ENCODE data around the gene PAK3. TPM values are rescaled to one million over a fixed set of nuclear protein-coding genes. Genes with fewer than 3 reads are reported as not detected.

Gene PAK3
- total RNA-seq, 1 donor from 2014 or later = 0.78 TPM

- intact Hi-C loops (cut with DNase I) = no loop called here
- no peak for DNase-seq (ENCODE audit: low spot score)
Observed at GRCh38 chrX:111127038-111127437, 31.0 kb downstream of the PAK3 start.

GRCh38 chrX:111129921-111130320 is 33.9 kb downstream of the PAK3 start:
- DNase-seq (ENCODE audit: low spot score) = no peak
- intact Hi-C loops (cut with DNase I) = no loop called here

GRCh38 chrX:111131572-111131971 is 35.6 kb downstream of the PAK3 start:
- intact Hi-C loops (cut with DNase I) = no loop called here

GRCh38 chrX:111133389-111133788 is 37.4 kb downstream of the PAK3 start:
- DNase-seq (ENCODE audit: low spot score) = no peak
- intact Hi-C loops (cut with DNase I) = no loop called here

More at GRCh38 chrX:111131572-111131971, 35.6 kb downstream of the PAK3 start:
- no peak for DNase-seq (ENCODE audit: low spot score)

GRCh38 chrX:111145878-111146277 is 49.9 kb downstream of the PAK3 start:
- intact Hi-C loops (cut with DNase I) = no loop called here
- no peak for DNase-seq (ENCODE audit: low spot score)

GRCh38 chrX:111151764-111152163 is 55.8 kb downstream of the PAK3 start:
- intact Hi-C loops (cut with DNase I) = no loop called here
- no peak for DNase-seq (ENCODE audit: low spot score)

GRCh38 chrX:111159232-111159631 is 63.2 kb downstream of the PAK3 start:
- intact Hi-C loops (cut with DNase I) = no loop called here
- DNase-seq (ENCODE audit: low spot score) = no peak

GRCh38 chrX:111164728-111165127 is 68.7 kb downstream of the PAK3 start:
- intact Hi-C loops (cut with DNase I) = loop anchor here (5.0 kb wide), 1 partner anchor 278 kb away; no protein-coding TSS in a partner anchor

GRCh38 chrX:111165902-111166301 is 69.9 kb downstream of the PAK3 start:
- DNase-seq (ENCODE audit: low spot score) = no peak
- intact Hi-C loops (cut with DNase I) = loop anchor here (5.0 kb wide), 1 partner anchor 276 kb away; no protein-coding TSS in a partner anchor

More at GRCh38 chrX:111164728-111165127, 68.7 kb downstream of the PAK3 start:
- no peak for DNase-seq (ENCODE audit: low spot score)

- intact Hi-C loops (cut with DNase I) = loop anchor here (5.0 kb wide), 1 partner anchor 275 kb away; no protein-coding TSS in a partner anchor
- DNase-seq (ENCODE audit: low spot score) = no peak
Observed at GRCh38 chrX:111167334-111167733, 71.3 kb downstream of the PAK3 start.

- DNase-seq (ENCODE audit: low spot score) = no peak
- intact Hi-C loops (cut with DNase I) = loop anchor here (5.0 kb wide), 1 partner anchor 274 kb away; no protein-coding TSS in a partner anchor
Observed at GRCh38 chrX:111168314-111168713, 72.3 kb downstream of the PAK3 start.

GRCh38 chrX:111169141-111169540 is 73.2 kb downstream of the PAK3 start:
- intact Hi-C loops (cut with DNase I) = loop anchor here (5.0 kb wide), 1 partner anchor 273 kb away; no protein-coding TSS in a partner anchor
- DNase-seq (ENCODE audit: low spot score) = no peak

- DNase-seq (ENCODE audit: low spot score) = no peak
- intact Hi-C loops (cut with DNase I) = no loop called here
Observed at GRCh38 chrX:111170017-111170416, 74.0 kb downstream of the PAK3 start.

GRCh38 chrX:111180750-111181240 is 84.8 kb downstream of the PAK3 start:
- intact Hi-C loops (cut with DNase I) = no loop called here
- DNase-seq (ENCODE audit: low spot score) = no peak

GRCh38 chrX:111181951-111182350 is 86.0 kb downstream of the PAK3 start:
- intact Hi-C loops (cut with DNase I) = no loop called here
- DNase-seq (ENCODE audit: low spot score) = no peak

GRCh38 chrX:111182997-111183396 is 87.0 kb downstream of the PAK3 start:
- no peak for DNase-seq (ENCODE audit: low spot score)
- intact Hi-C loops (cut with DNase I) = no loop called here

- no peak for DNase-seq (ENCODE audit: low spot score)
- intact Hi-C loops (cut with DNase I) = no loop called here
Observed at GRCh38 chrX:111191598-111191997, 95.6 kb downstream of the PAK3 start.

GRCh38 chrX:111199505-111199904 is 103.5 kb downstream of the PAK3 start:
- DNase-seq (ENCODE audit: low spot score) = no peak
- intact Hi-C loops (cut with DNase I) = no loop called here

- DNase-seq (ENCODE audit: low spot score) = no peak
- intact Hi-C loops (cut with DNase I) = no loop called here
Observed at GRCh38 chrX:111200327-111200726, 104.3 kb downstream of the PAK3 start.

- intact Hi-C loops (cut with DNase I) = no loop called here
- DNase-seq (ENCODE audit: low spot score) = no peak
Observed at GRCh38 chrX:111207851-111208250, 111.9 kb downstream of the PAK3 start.

GRCh38 chrX:111216293-111216801 is 120.4 kb downstream of the PAK3 start:
- intact Hi-C loops (cut with DNase I) = no loop called here
- DNase-seq (ENCODE audit: low spot score) = no peak

Data from cardiac septum (tissue), 1 donor.